Measurements from ENCODE around the gene ZNF674.

GRCh38 chrX:46459603-46460002 lies 85.6 kb downstream of the ZNF674 start:
- TF ChIP-seq CTCF (IDR thresholded peaks at IDR 0.05; ENCODE audit: low read length) (no peak), EZH2 (optimal IDR thresholded peaks at IDR 0.05; ENCODE audit: low read depth, low read length) (no peak)
